Nasal cavity respiratory epithelium epithelial cell of viscerocranial mucosa (primary cell): ENCODE results near the gene TEX36. TPM values are rescaled to one million over a fixed set of nuclear protein-coding genes. Genes with fewer than 3 reads are reported as not detected.

Experiments used
- total RNA-seq: library from RNA; depleted of rRNA; stranded (reverse); fragments of >200 nt; gene quantifications from 2 replicates; pipeline ENCODE4 v1.2.3, GENCODE V29; 2014

TEX36 gene
- not detected in 2 replicates for total RNA-seq

GRCh38 chr10:125683063-125683462 is at the start of gene TEX36:
Gene TEX36 (minus strand): TSS chr10:125683163. CDS start chr10:125682989, 174 bp downstream.

GRCh38 chr10:125719173-125720001 is 36.4 kb upstream of the TEX36 start, which contains the start of gene EDRF1:
Gene EDRF1 (plus strand): TSS chr10:125719709. CDS start chr10:125719808, 99 bp downstream.

Other genes starting within 250 kb of the TEX36 start
- gene EDRF1, start 36.5 kb upstream of the TEX36 start, total RNA-seq, result 15.4 and 23.8 TPM in 2 replicates
- gene MMP21, start 92.7 kb upstream of the TEX36 start, total RNA-seq, result not detected in 2 replicates
- 18.8 and 31.2 TPM in 2 replicates for gene UROS, start 140.1 kb upstream of the TEX36 start, total RNA-seq
- gene BCCIP, start 140.4 kb upstream of the TEX36 start, total RNA-seq, result 45.8 and 46.6 TPM in 2 replicates
- gene DHX32, start 198.1 kb upstream of the TEX36 start, total RNA-seq, result 42.0 and 61.2 TPM in 2 replicates
- 2.7 and 7.0 TPM in 2 replicates for gene FANK1, start 213.4 kb upstream of the TEX36 start, total RNA-seq